Endothelial cell of umbilical vein (primary cell): ENCODE measurements around the gene CEP162. TPM values are rescaled to one million over a fixed set of nuclear protein-coding genes. Genes with fewer than 3 reads are reported as not detected.

Source experiments
- BruUV-seq: library from RNA; stranded (reverse); fragments of 400-500 nt; replicated peaks from 2 replicates; lab custom pipeline; 2021; lab: Mats Ljungman, UMichigan
- CTCF ChIA-PET: fragments of 300-600, 350-600 bp; sonication (Branson Sonifier 250); formaldehyde crosslinking; loops from one replicate; lab custom pipeline; 2021; ENCODE audit warnings: antibody characterized with exemption, inconsistent platforms; lab: Charles Lee
- POLR2A ChIA-PET: fragments of 300-600, 350-600 bp; sonication (Branson Sonifier 250); formaldehyde crosslinking; loops from one replicate; lab custom pipeline; 2021; ENCODE audit warnings: antibody characterized with exemption, inconsistent platforms; lab: Charles Lee
- DNase-seq: peaks from one replicate; pipeline ENCODE4 v3.0.0-alpha.2; 2011; ENCODE audit warnings: low read depth, low spot score
- FAIRE-seq: peaks from 2 replicates; lab custom pipeline; 2011; peaks lifted over from hg19 to GRCh38; lab: Jason Lieb, UNC
- H2AFZ ChIP-seq: 2 replicates; pipeline ENCODE4 v1.6.0; 2012; ENCODE audit warnings: low read depth, low read length, control low read depth, inconsistent platforms
- H3K27ac ChIP-seq: 2 replicates; pipeline ENCODE4 v1.5.1; 2011; ENCODE audit warnings: low read depth, mild to moderate bottlenecking, control low read depth, low read length, moderate library complexity; ENCODE audit not compliant: insufficient read depth
- H3K27me3 ChIP-seq, 2 experiments: 2 replicates each; pipeline versions ENCODE4 v1.6.0 to v1.6.1; 2011; ENCODE audit warnings: low read length in 2 of 2, mixed read lengths in 1 of 2; ENCODE audit not compliant: control insufficient read depth in 2 of 2, insufficient read depth in 2 of 2
- H3K36me3 ChIP-seq, 2 experiments: 2 replicates in 1 of 2; 3 replicates in 1 of 2; pipeline ENCODE4 v1.5.1; 2011; ENCODE audit warnings: low read length in 2 of 2, mild to moderate bottlenecking in 1 of 2, moderate library complexity in 1 of 2; ENCODE audit not compliant: control insufficient read depth in 2 of 2, insufficient read depth in 2 of 2; ENCODE audit errors: extremely low read depth in 1 of 2
- H3K4me1 ChIP-seq: 3 replicates; pipeline ENCODE4 v1.5.1; 2011; ENCODE audit warnings: mild to moderate bottlenecking, low read length; ENCODE audit not compliant: control insufficient read depth, insufficient read depth; ENCODE audit errors: extremely low read depth
- H3K4me2 ChIP-seq: 2 replicates; pipeline ENCODE4 v1.6.1; 2011; ENCODE audit warnings: low read length, control low read depth, mixed read lengths; ENCODE audit not compliant: insufficient read depth
- H3K4me3 ChIP-seq, 3 experiments: fragments of 200-600 bp in 1 of 3; sonication (generic), shearing (Covaris generic) in 1 of 3; replicated peaks in 1 of 3; 2 replicates each; pipeline ENCODE4 v1.5.1; 2011 to 2016; ENCODE audit warnings: control low read depth in 3 of 3, low read length in 3 of 3, mild to moderate bottlenecking in 2 of 3, inconsistent platforms in 1 of 3, low read depth in 1 of 3, moderate library complexity in 1 of 3; ENCODE audit not compliant: insufficient read depth in 1 of 3
- H3K79me2 ChIP-seq: 2 replicates; pipeline ENCODE4 v1.6.0; 2012; ENCODE audit warnings: low read length, inconsistent platforms; ENCODE audit not compliant: control insufficient read depth, insufficient read depth
- H3K9ac ChIP-seq: replicated peaks from 2 replicates; pipeline ENCODE3; 2011; ENCODE audit warnings: low read length, control low read depth; ENCODE audit not compliant: insufficient read depth; ENCODE audit errors: extremely low read depth
- H3K9me1 ChIP-seq: replicated peaks from 3 replicates; pipeline ENCODE4 v1.6.0; 2011; ENCODE audit warnings: mild to moderate bottlenecking, low read length; ENCODE audit not compliant: control insufficient read depth, insufficient read depth; ENCODE audit errors: extremely low read depth
- H3K9me3 ChIP-seq: replicated peaks from 2 replicates; pipeline ENCODE4 v1.5.1; 2012; ENCODE audit warnings: low read length, inconsistent platforms; ENCODE audit not compliant: control insufficient read depth, insufficient read depth
- H4K20me1 ChIP-seq: replicated peaks from 2 replicates; pipeline ENCODE3; 2011; ENCODE audit warnings: mild to moderate bottlenecking, low read length; ENCODE audit not compliant: control insufficient read depth, insufficient read depth; ENCODE audit errors: extremely low read depth
- EZH2 ChIP-seq: IDR thresholded peaks from 2 replicates; pipeline ENCODE4 v1.6.1; 2012; ENCODE audit warnings: borderline replicate concordance, low read depth, mild to moderate bottlenecking, moderate library complexity, low read length, inconsistent platforms; ENCODE audit not compliant: severe bottlenecking
- FOS ChIP-seq: IDR thresholded peaks from 2 replicates; pipeline ENCODE4 v1.6.1; 2011; ENCODE audit warnings: mild to moderate bottlenecking, low read length, moderate library complexity, borderline replicate concordance; ENCODE audit not compliant: insufficient read depth
- GATA2 ChIP-seq: IDR thresholded peaks from 2 replicates; pipeline ENCODE4 v1.7.0; 2011; ENCODE audit warnings: low read depth, mild to moderate bottlenecking, moderate library complexity, mixed read lengths, low read length; ENCODE audit not compliant: insufficient read length, insufficient read depth
- JUN ChIP-seq: IDR thresholded peaks from 2 replicates; pipeline ENCODE4 v1.6.1; 2011; ENCODE audit warnings: borderline replicate concordance, low read depth; ENCODE audit not compliant: insufficient read length, insufficient read depth
- MAX ChIP-seq: IDR thresholded peaks from 2 replicates; pipeline ENCODE4 v1.6.1; 2011; ENCODE audit not compliant: insufficient read depth, insufficient read length
- MYC ChIP-seq: IDR thresholded peaks from one replicate; pipeline ENCODE4 v1.6.1; 2011; ENCODE audit warnings: mild to moderate bottlenecking, low read depth, low read length
- POLR2A ChIP-seq: IDR thresholded peaks from 2 replicates; pipeline ENCODE4 v1.6.1; 2012; ENCODE audit warnings: low read depth, mild to moderate bottlenecking, control low read depth, low read length
- POLR2AphosphoS5 ChIP-seq: IDR thresholded peaks from 2 replicates; pipeline ENCODE4 v1.6.1; 2012; ENCODE audit warnings: low read depth, mild to moderate bottlenecking, control low read depth, low read length, moderate library complexity; ENCODE audit not compliant: insufficient read depth
- dilution Hi-C: fragments of 300-500 bp; cut with MboI; formaldehyde crosslinking; loops from one replicate; pipeline ENCODE4 v1.15.0; 2019; ENCODE audit warnings: low sequenced_read_pairs; ENCODE audit not compliant: extremely low pct_ligation_motif_present
- intact Hi-C: fragments of 100-400 bp; cut with micrococcal nuclease; formaldehyde crosslinking; loops from one replicate; pipeline ENCODE4 v1.10.0; 2022
- polyA plus RNA-seq, 4 experiments: library from polyadenylated mRNA; depleted of rRNA in 3 of 4; stranded (reverse) in 3 of 4; unstranded in 1 of 4; fragments of >200 nt; gene quantifications; 2 replicates each; pipeline versions ENCODE4 v1.2.1 to v1.2.3, GENCODE V29; 2011 to 2012; ENCODE audit warnings: missing spikeins in 1 of 4
- total RNA-seq: library from RNA; stranded (reverse); gene quantifications from 2 replicates; pipeline ENCODE4 v1.2.3, GENCODE V29; 2021
- TF ChIP-seq, protein P1 (sequence below), 2 donors: IDR thresholded peaks; 1 replicate in 1 of 2; 2 replicates in 1 of 2; pipeline ENCODE4 v1.5.1; 2011; ENCODE audit warnings: low read length in 2 of 2, mild to moderate bottlenecking in 2 of 2, moderate library complexity in 2 of 2, control low read depth in 1 of 2, inconsistent platforms in 1 of 2, low read depth in 1 of 2; ENCODE audit not compliant: insufficient read depth in 1 of 2; ENCODE audit errors: extremely low read depth in 1 of 2

CEP162 gene
- total and polyA plus RNA-seq, 2 donors (not counting 3 experiments of a cell fraction or from before 2014, with no cell fraction given) = 0.79 to 10.8 TPM

DNA sequence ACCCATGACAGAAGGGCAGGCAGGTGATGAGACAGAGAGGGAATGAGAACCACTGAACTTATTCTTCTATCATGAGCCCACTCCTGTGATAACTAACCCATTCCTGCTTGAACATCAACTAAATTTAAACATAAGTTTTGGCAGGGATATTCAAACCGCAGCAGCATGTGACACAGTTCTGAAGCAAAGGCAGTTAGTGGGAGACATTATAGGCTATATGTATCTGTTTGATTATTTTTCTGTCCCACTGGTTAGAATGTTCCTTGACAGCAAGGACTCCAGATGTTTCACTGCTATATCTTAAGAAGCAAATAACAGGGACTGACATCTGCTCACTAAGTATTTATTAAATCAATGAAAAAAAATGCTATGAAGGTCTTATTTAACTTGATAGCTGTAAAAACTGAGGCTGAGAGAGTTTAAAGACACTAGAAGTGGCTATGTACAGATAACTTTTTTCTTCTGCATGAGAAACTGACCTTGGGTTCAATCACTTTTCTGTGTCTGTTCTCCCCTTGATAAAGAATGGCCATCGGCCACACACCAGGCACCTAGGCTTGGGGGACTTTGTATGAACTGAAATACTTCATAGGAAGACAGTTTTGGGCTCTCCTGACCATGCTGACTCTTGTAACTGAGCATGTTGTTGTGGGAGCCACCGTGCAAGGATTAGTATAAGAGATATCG is 90.9 kb downstream of the CEP162 start:
- TF ChIP-seq EZH2 (no peak), MYC (no peak), POLR2A (no peak), GATA2 (no peak), FOS (no peak), JUN (no peak), POLR2AphosphoS5 (no peak), MAX (no peak)
- TF ChIP-seq, protein P1, sequence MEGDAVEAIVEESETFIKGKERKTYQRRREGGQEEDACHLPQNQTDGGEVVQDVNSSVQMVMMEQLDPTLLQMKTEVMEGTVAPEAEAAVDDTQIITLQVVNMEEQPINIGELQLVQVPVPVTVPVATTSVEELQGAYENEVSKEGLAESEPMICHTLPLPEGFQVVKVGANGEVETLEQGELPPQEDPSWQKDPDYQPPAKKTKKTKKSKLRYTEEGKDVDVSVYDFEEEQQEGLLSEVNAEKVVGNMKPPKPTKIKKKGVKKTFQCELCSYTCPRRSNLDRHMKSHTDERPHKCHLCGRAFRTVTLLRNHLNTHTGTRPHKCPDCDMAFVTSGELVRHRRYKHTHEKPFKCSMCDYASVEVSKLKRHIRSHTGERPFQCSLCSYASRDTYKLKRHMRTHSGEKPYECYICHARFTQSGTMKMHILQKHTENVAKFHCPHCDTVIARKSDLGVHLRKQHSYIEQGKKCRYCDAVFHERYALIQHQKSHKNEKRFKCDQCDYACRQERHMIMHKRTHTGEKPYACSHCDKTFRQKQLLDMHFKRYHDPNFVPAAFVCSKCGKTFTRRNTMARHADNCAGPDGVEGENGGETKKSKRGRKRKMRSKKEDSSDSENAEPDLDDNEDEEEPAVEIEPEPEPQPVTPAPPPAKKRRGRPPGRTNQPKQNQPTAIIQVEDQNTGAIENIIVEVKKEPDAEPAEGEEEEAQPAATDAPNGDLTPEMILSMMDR (IDR thresholded peaks at IDR 0.05; ENCODE audit: extremely low read depth in 1 of 2, insufficient read depth in 1 of 2, low read depth in 1 of 2, low read length in 2 of 2) = no peak
- no peak overlapping the region for H3K4me3 ChIP-seq
- DNase-seq = no peak
- no peaks in the 10 kb centered on the region for H3K27me3 ChIP-seq
- no peak overlapping the region for H2AFZ ChIP-seq
- no peak overlapping the region for H3K9ac ChIP-seq
- no peaks in the 10 kb centered on the region for H4K20me1 ChIP-seq
- ChIA-PET CTCF (no interaction called here), POLR2A (no interaction called here)
- no peaks in the 10 kb centered on the region for H3K9me1 ChIP-seq
- BruUV-seq = no TSS peak
- no peak overlapping the region for H3K4me2 ChIP-seq
- no peak for FAIRE-seq
- H3K9me3 ChIP-seq = no peaks in the 10 kb centered on the region
- intact Hi-C loops = no loop called here
- peaks cover 16% of the 10 kb centered on the region for H3K4me1 ChIP-seq
- H3K36me3 ChIP-seq = no peaks in the 10 kb centered on the region
- no peak overlapping the region for H3K27ac ChIP-seq
- dilution Hi-C loops = no loop called here
- H3K79me2 ChIP-seq = no peaks in the 10 kb centered on the region
